AG04449 (cell line): ENCODE results near the gene GRID1.

Experiments
- CTCF ChIA-PET: fragments of 350-600 bp; formaldehyde crosslinking; extraction: SDS; loops from one replicate; lab custom pipeline; 2021; ENCODE audit warnings: antibody characterized with exemption; lab: Yijun Ruan, JAX
- POLR2A ChIA-PET: fragments of 400-600, 350-600 bp; formaldehyde crosslinking; extraction: SDS; loops from one replicate; lab custom pipeline; 2020; ENCODE audit warnings: antibody characterized with exemption, inconsistent platforms; lab: Yijun Ruan, JAX
- DNase-seq: peaks from one replicate; pipeline ENCODE4 v3.0.0-alpha.2; 2010; ENCODE audit warnings: low read depth, low spot score
- H3K4me3 ChIP-seq: 2 replicates; pipeline ENCODE4 v1.5.1; 2011; ENCODE audit warnings: low read depth, mild to moderate bottlenecking, control low read depth, low read length
- CTCF ChIP-seq: IDR thresholded peaks from one replicate; pipeline ENCODE4 v1.5.1; 2011; ENCODE audit warnings: mild to moderate bottlenecking, moderate library complexity, low read length, control low read depth, inconsistent platforms; ENCODE audit not compliant: insufficient read depth; ENCODE audit errors: missing control alignments

The GRID1 gene

GRCh38 chr10:85778074-85778473 is 588.5 kb downstream of the GRID1 start:
- POLR2A ChIA-PET, result no interaction called here
- no peak overlapping the region for H3K4me3 ChIP-seq
- no peak for DNase-seq
- CTCF ChIA-PET, result no interaction called here
- TF ChIP-seq CTCF, result no peak

- no peak for TF ChIP-seq CTCF
- POLR2A ChIA-PET, result no interaction called here
- CTCF ChIA-PET, result no interaction called here
- H3K4me3 ChIP-seq, result no peak overlapping the region
- DNase-seq, result no peak
Measured at GRCh38 chr10:85767891-85768290, 598.7 kb downstream of the GRID1 start.

GRCh38 chr10:85764108-85764507 is 602.5 kb downstream of the GRID1 start:
- no peak for DNase-seq
- ChIA-PET CTCF (no interaction called here), POLR2A (no interaction called here)
- TF ChIP-seq CTCF, result no peak
- H3K4me3 ChIP-seq, result no peak overlapping the region

DNA sequence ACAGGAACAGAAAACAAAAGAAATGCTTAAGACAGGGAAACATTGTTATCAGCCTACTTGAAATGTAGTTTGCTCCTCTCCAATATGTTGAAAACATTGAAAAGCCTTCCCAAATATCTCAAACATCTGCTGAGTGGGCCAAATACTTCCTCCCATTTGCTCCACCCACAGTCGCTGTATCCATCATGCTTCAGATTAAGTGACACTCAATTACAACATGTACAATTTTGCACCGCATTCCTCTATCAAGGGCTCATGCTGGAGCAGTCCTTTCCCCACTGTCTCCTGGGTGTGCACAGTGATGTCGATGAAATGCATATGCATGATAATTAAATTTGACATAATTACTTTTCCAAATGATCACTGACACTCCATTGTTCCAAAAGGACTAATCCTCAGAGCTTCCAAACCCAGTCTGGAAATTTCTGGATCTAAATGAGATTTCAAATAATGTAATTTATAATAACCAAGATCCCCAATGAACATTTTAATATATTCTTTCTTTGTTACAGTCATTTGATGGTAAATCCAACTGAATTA is 604.6 kb downstream of the GRID1 start:
- CTCF ChIA-PET, result no interaction called here

GRCh38 chr10:85741626-85742300 is 624.8 kb downstream of the GRID1 start:
- TF ChIP-seq CTCF, result no peak
- ChIA-PET POLR2A (no interaction called here), CTCF (no interaction called here)
- H3K4me3 ChIP-seq, result no peak overlapping the region
- DNase-seq, result no peak

More for the DNA sequence above, 604.6 kb downstream of the GRID1 start:
- TF ChIP-seq CTCF, result no peak
- H3K4me3 ChIP-seq, result no peak overlapping the region
- no peak for DNase-seq
- POLR2A ChIA-PET, result no interaction called here

DNA sequence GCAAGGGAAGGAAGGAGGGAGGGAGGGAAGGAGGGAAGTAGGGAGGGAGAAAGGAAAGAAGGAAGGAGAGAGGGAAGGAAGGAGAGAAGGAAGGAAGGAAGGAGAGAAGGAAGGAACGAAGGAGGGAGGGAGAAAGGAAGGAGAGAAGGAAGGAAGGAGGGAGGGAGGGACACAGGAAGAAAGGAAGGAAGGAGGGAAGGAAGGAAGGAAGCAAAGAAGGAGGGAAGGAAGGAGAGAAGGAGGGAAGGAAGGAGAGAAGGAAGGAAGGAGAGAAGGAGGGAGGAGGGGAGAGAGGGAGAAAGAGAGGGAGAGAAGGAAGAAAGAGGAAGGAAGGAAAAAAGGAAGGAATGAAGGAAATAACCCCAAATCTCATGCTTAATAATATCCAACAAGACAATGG is 630.6 kb downstream of the GRID1 start:
- TF ChIP-seq CTCF, result no peak
- no peak for DNase-seq
- CTCF ChIA-PET, result no interaction called here
- no peak overlapping the region for H3K4me3 ChIP-seq
- POLR2A ChIA-PET, result no interaction called here
